ENCODE results near the gene PTRH1. TPM values are rescaled to one million over a fixed set of nuclear protein-coding genes. Genes with fewer than 3 reads are reported as not detected.
"Not testable (repeated sequence)": the region's sequence is repeated elsewhere in the genome, so short reads cannot be mapped to it uniquely, and the experiment has no call there.

The PTRH1 gene
- total RNA-seq, 1 donor from 2014 or later = 13.3 TPM

GRCh38 chr9:127761061-127761460 lies 45.6 kb upstream of the PTRH1 start:
- Mint-ChIP-seq H3K27ac (ENCODE audit: unreplicated experiment) (no peak overlapping the region), H3K4me3 (ENCODE audit: unreplicated experiment) (no peak overlapping the region), H3K27me3 (ENCODE audit: low read depth) (no peaks in the 10 kb centered on the region), H3K9me3 (ENCODE audit: low read depth) (no peaks in the 10 kb centered on the region), H3K4me1 (ENCODE audit: low read depth) (peaks cover 36% of the 10 kb centered on the region), H3K36me3 (ENCODE audit: low read depth) (peaks cover 2% of the 10 kb centered on the region)
- no peak for DNase-seq (ENCODE audit: low spot score)
- TF ChIP-seq CTCF (IDR thresholded peaks at IDR 0.05) = no peak

- no peaks in the 10 kb centered on the region for H3K9me3 Mint-ChIP-seq (ENCODE audit: low read depth)
- H3K4me3 Mint-ChIP-seq (ENCODE audit: unreplicated experiment) = no peak overlapping the region
- peaks cover 25% of the 10 kb centered on the region for H3K4me1 Mint-ChIP-seq (ENCODE audit: low read depth)
- H3K27me3 Mint-ChIP-seq (ENCODE audit: low read depth) = no peaks in the 10 kb centered on the region
- H3K27ac Mint-ChIP-seq (ENCODE audit: unreplicated experiment) = peak overlapping the region; percentile 17
- no peak for DNase-seq (ENCODE audit: low spot score)
- TF ChIP-seq CTCF (IDR thresholded peaks at IDR 0.05) = no peak
- H3K36me3 Mint-ChIP-seq (ENCODE audit: low read depth) = no peaks in the 10 kb centered on the region
These were observed 43.4 kb upstream of the PTRH1 start for GRCh38 chr9:127758843-127759242.

GRCh38 chr9:127756776-127757175 lies 41.3 kb upstream of the PTRH1 start:
- not testable (repeated sequence) for DNase-seq (ENCODE audit: low spot score); H3K4me3 Mint-ChIP-seq (ENCODE audit: unreplicated experiment); H3K36me3 Mint-ChIP-seq (ENCODE audit: low read depth); H3K27me3 Mint-ChIP-seq (ENCODE audit: low read depth); H3K4me1 Mint-ChIP-seq (ENCODE audit: low read depth); H3K27ac Mint-ChIP-seq (ENCODE audit: unreplicated experiment); H3K9me3 Mint-ChIP-seq (ENCODE audit: low read depth)

GRCh38 chr9:127756233-127756632 lies 40.8 kb upstream of the PTRH1 start:
- peaks cover 10% of the 10 kb centered on the region for H3K4me1 Mint-ChIP-seq (ENCODE audit: low read depth)
- no peak overlapping the region for H3K4me3 Mint-ChIP-seq (ENCODE audit: unreplicated experiment)
- no peaks in the 10 kb centered on the region for H3K36me3 Mint-ChIP-seq (ENCODE audit: low read depth)
- TF ChIP-seq CTCF (IDR thresholded peaks at IDR 0.05) = no peak
- no peaks in the 10 kb centered on the region for H3K9me3 Mint-ChIP-seq (ENCODE audit: low read depth)
- no peaks in the 10 kb centered on the region for H3K27me3 Mint-ChIP-seq (ENCODE audit: low read depth)
- DNase-seq (ENCODE audit: low spot score) = no peak
- H3K27ac Mint-ChIP-seq (ENCODE audit: unreplicated experiment) = no peak overlapping the region

GRCh38 chr9:127755061-127756060 lies 39.9 kb upstream of the PTRH1 start:
- no peak for TF ChIP-seq CTCF (IDR thresholded peaks at IDR 0.05)
- no peak for DNase-seq (ENCODE audit: low spot score)
- no peak overlapping the region for H3K27ac Mint-ChIP-seq (ENCODE audit: unreplicated experiment)
- no peaks in the 10 kb centered on the region for H3K9me3 Mint-ChIP-seq (ENCODE audit: low read depth)
- H3K36me3 Mint-ChIP-seq (ENCODE audit: low read depth) = peaks cover 4% of the 10 kb centered on the region
- peaks cover 10% of the 10 kb centered on the region for H3K4me1 Mint-ChIP-seq (ENCODE audit: low read depth)
- no peak overlapping the region for H3K4me3 Mint-ChIP-seq (ENCODE audit: unreplicated experiment)
- no peaks in the 10 kb centered on the region for H3K27me3 Mint-ChIP-seq (ENCODE audit: low read depth)

Data from chondrocyte (in vitro differentiated cells).